HG03060 (cell line): ENCODE data around the gene BCL7A.
"Not testable (repeated sequence)": the region's sequence is repeated elsewhere in the genome, so short reads cannot be mapped to it uniquely, and the experiment has no call there.

ENCODE experiments used
- ATAC-seq: cut with Tn5 transposase; IDR thresholded peaks from one replicate; pipeline ENCODE4 v1.9.1; 2021; ENCODE audit warnings: low read depth, moderate number of reproducible peaks; ENCODE audit not compliant: unreplicated experiment

Gene BCL7A

DNA sequence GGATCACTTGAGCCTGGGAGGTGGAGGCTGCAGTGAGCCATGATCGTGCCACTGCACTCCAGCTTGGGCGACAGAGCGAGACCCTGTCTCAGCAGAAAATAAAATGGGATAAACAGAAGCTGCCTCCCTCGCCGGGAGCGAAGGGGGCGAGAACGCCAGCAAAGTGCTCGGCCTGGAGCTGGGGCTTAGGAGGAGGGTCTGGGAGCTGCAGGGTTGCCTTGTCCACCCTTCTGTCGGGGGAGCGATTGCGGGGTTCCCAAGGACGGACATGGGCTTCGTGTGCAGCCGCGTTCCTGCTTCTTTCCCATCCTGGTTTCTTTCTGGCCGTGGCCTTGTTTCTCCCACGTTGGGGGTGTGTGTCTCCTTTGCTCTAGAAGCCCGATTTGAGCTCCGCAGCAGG is 29.0 kb downstream of the BCL7A start:
- no peak for ATAC-seq

DNA sequence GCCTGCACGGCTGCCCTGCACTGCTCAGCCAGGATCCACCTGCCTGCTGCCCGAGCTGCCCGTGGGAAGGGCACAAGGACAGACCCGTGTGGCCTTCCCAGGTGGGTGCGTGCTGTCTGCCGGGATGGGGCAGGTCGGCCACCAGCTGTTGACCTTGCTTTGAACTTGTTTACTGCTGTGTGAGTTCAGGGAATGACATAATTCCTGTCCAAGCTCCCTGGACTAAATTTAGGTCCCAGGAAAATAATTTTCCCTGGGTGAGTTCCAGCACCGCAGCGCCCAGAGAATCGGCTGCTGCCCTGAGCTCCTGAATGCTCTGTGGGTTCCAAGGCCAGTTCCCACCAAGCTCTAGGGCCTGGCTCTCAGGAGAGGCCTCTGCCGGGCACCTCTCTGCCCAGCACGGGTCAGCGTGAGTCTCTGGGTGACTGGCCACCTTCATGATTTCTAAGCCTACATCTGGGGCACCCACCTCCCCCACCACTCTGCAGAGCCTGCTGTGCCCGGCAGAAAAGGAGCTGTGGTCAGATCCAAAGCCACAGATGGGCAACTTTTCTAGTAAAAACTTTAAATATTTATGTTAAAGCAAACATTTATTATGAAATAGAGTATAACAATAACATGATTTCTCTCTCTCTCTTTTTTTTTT is 29.7 kb downstream of the BCL7A start:
- no peak for ATAC-seq

DNA sequence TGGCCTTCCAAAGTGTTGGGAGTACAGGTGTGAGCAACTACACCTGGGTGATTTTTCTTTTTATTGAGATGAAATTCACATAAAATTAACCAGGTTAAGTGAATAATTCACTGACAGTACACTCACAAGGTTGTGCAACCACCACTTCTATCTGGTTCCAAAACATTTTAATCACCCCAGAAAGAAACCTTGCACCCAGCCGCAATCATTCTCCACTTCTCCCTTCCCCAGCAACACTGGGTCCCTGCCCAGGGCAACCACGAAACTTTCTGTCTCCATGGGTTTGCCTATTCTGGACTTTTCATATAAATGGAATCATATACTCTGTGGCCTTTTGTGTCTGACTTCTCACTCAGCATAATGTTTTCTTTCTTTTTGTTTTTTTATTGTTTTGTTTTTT is 30.6 kb downstream of the BCL7A start:
- ATAC-seq = no peak

DNA sequence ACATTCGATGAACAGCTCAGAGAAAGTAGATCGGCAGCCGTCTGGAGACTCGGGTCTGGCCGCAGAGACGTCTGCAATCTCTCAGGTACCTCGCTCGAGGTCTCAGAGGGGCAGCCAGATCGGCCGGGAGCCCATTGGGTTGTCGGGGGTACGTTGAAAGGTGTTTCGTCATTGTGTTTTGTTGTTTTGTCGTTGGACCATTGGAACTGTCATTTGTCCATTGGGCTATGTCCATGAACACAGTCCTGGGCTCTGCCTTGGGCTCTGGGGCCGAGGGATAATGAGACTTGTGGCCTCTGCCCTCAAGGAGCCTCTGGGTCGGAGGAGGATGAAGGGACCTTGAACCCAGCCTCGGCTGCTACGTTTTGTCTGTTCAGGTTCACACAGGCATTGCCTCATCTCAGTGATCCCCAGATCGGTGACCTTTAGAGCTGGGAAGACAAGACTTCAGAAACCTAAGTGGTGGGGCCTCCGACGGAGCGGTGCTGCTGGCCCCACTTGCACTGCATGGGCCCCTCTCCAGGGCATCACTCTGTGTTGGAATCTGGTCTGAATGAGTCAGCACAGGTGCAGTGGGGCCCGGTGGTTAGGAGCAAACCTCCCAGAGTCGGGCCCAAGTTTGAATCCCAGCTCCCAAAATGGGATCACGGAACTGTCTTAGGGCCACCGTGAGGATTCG is 33.3 kb downstream of the BCL7A start:
- no peak for ATAC-seq

DNA sequence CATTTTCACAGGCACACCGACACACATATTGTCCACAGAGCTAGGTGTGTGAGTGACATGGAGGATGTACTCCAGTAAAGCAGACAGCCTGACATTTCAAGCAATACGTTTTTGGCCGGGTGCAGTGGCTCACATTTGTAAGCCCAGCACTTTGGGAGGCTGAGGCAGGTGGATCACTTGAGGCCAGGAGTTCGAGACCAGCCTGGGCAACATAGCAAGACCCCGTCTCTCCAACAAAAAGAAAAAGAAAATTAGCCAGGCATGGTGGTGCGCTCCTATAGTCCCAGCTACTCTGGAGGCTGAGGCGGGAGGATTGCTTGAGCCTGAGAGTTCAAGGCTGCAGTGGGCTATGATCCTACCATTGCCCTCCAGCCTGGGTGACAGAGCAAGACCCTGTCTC is 34.7 kb downstream of the BCL7A start:
- not testable (repeated sequence) for ATAC-seq

DNA sequence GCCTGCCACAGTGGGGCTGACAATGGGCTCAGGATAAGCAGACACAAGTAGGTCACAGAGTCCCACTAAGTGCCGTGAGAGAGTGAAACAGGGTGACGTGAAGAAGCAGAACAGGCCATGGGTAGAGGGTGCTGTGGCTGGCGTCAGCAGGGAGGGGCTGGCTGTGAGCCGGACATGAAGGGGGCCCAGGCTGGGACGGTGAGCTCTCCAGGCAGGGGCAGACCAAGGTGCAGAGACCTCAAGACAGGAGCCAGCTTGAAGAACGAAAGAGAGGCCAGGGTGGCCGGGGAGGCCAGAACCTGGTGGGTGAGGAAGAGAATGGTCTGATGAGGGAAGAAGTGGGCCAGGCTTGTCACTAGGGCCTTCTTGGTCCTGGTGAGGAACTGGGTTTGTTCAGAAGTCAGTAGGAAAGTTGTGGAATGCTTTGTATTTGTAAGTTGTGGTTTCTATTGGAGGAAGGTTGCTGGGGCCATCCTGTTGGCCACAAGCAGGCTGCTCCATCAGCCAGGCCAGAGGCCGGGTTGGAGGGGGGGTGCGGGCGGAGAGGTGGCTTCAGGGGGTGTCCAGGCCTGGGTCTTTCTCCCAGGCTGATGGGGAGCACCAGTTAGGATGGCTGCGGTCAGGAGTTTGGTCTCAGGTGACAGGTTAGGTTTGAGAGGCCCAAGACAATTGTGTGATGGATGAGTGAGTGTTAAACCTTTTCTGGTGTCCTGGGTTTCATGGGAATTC is 35.5 kb downstream of the BCL7A start:
- ATAC-seq = no peak

DNA sequence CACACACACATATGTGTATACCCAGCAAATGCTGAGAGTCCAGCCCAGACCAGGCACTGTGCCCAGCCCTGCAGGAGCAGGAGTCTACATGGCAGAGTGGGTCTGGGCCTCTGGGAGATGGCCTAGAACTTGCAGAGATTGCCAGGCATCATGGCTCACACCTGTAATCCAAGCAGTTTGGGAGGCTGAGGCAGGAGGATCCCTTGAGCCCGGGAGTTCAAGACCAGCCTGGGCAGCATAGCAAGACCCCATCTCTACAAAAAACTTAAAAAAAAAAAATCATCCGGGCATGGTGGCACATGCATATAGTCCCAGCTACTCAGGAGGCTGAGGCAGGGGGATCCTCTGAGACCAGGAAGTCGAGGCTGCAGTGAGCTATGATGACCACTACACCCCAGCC is 36.1 kb downstream of the BCL7A start:
- ATAC-seq = no peak

DNA sequence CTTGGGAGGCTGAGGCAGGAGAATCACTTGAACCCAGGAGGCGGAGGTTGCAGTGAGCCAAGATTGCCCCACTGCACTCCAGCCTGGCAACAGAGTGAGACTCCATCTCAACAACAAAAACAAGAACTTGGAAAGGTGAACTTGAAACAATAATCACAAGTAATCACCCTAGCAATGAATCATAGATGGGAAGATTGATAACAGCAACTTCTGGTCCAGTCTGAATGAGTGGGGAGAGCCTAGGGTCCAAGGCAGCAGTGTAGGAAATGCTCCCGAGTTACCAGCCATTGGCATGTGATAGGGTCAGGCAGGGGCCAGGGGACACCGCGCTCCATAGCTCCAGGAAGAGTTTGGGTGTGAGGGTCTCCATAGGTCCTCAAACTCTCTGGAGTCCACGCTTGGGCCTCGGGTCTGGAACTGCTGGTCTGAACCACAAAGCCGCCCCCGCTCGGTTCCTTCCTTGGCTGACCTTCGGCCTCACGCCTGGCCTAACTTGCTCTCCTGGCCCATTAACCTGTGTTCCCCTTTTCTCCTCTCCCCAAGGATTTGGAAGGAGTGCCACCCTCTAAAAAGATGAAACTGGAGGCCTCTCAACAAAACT is 37.0 kb downstream of the BCL7A start:
- ATAC-seq = no peak

DNA sequence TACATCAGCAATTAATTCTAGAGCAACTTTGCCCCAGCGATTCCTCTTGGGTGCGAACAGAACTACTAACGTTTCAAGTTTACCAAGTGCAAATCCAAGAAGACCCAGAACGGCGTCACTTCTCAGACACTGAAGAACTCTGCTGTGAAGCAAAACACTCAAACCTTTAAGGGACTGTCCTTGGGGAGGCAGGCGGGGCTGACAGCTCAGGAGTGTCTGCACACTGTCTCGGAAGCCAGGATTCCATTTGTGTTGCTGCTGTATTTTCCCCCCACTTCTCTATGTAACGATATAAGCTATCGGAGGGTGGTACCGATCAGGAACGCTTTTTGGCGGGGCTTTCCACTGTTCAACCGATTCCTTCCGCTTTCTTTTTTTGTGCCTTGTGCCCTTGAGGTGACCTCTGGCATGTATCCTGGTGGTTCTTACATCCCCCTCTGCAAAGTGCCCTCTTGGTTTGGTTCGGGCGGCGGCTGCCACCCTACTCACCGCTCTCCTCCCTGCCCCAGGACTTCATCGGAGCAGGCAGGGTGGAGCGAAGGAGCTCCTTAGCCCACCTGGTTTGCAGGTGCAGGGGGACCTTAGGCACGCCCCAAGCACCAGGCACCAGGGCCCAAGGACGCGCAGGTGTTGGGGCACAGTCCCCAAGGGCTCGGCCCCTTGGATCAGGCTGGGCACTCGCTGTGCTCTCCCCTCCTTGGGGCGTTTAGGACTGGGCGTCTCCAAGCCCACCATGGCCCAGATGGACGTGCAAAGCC is 37.7 kb downstream of the BCL7A start:
- ATAC-seq = no peak

DNA sequence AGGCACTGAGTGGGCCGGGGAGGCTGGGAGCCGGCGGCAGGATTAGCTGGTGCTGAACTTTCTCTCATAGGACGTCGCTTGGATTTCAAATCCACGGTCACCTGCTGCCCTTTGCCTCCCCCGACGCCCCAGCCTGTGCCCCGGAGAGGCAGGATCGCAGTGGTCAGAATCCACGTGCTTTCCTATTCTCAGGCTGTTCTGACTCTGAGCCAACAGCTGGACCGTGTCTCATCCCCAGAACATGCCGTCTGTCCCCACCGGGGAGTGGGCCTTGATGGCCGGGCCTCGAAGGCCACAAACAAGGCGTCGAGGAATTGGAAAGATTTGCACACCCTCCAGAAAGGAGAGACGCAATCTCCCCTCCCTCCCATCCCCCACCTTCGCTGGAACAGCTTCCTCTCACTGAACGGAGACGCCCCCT is 38.4 kb downstream of the BCL7A start:
- ATAC-seq = no peak

DNA sequence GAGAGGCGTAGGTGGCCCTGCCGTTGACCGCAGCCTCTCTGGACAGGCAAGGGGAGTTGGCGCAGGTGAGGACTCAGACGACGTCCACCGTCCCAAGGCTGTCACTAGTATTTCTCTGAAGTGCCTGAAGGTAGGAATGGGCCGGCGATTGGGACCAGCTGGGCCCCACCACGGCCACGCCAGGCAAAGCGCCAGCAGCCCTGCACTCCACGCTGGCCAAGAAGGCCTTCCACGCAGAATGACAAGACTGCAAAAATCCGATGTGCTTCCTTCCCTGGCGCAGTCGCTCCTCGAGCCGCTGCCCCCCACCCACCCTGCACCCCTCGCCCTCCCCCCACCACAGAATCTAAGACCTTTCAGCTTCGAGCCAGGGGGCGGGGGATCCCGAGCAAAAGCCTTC is 39.6 kb downstream of the BCL7A start:
- ATAC-seq = no peak

DNA sequence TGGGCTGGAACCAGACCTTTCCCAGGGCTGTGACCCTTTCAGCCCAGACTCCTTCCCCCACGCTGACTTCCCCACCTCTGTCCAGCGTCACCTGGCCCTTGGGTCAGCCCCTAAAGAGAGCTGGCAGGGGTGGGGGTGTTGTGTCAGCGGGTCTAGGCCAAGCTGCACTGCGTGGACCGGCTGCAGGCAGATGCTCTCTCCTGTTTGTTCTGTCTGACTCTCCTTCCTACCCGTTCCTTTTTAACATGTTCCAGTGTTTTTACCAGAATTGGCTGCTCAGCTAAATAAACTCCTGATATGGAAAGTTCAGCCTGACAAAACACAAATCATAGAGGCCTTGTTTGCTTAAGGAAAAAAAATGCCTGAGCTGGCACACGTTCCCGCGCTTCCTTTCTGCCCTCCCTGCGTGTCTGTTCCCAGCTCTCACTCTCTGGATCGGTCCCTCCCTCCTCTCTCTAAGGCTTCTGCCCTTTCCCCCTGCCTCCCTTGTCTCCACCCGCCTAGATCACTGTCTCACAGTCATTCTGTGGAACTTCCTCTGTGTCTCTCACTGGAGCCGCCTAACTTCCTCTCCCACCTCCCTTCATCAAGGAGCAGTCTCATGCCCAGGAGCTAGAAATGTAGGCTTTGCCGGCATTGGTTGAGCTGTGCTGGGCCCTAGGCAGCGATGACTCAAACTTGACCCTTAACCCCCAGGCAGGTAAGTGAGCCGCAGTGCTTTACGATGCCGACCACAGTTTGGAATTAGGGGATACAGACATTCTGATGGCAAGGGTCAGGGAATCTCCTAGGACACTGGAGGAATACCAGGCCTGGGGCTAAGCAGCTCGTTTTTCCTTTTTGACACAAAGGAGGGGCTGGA is 41.4 kb downstream of the BCL7A start:
- ATAC-seq = no peak

DNA sequence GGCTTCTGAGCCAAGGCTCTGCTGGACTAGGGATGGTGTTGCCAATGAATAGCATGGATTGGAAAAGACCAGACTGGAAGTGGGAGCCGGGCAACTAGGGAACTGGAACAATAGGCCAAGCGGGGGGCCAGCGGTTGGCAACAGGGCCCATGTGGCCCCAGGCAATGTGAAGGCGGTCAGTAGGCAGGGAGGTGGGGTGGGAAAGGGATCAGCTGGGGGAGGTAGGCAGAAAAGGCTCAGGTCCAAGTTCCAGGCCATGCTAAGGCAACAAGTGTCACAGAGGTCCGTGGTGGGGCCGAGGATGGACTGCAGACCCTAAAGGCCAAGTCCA is 42.0 kb downstream of the BCL7A start:
- ATAC-seq = no peak

DNA sequence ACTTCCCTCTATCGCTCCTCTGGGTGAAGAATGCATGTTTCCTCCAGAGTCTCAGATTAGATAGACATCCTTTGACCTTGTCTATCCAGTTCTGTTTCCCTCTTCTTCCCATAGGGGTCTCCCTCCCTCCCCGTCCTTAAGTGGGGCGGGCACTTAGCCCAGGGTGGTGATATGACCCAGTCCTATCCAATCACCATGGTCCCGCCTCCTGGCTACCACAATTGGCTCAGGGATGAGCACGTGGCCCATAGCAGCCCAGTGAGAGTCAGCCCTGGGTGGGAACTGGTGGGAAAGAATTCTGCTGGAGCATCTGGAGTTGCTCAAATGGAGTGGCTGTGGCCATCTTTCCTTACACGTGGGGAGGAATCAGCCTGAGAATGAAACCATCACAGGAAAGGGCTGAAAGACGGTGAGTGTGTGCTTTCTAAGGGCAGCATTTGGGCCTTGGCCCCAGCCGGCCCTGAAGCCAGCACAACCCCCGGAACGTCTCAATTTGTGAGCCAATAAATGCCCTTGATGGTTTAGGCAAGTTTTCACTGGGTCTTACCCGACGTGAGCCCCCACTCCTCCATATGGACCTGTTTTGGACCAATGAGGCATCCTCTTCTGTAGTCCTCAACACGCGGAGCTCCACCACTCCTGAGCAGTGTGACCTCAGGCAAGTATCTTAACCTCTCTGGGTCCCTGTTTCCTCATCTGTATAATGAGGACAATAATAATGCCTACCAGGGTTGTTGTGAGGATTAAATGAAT is 42.5 kb downstream of the BCL7A start:
- no peak for ATAC-seq

DNA sequence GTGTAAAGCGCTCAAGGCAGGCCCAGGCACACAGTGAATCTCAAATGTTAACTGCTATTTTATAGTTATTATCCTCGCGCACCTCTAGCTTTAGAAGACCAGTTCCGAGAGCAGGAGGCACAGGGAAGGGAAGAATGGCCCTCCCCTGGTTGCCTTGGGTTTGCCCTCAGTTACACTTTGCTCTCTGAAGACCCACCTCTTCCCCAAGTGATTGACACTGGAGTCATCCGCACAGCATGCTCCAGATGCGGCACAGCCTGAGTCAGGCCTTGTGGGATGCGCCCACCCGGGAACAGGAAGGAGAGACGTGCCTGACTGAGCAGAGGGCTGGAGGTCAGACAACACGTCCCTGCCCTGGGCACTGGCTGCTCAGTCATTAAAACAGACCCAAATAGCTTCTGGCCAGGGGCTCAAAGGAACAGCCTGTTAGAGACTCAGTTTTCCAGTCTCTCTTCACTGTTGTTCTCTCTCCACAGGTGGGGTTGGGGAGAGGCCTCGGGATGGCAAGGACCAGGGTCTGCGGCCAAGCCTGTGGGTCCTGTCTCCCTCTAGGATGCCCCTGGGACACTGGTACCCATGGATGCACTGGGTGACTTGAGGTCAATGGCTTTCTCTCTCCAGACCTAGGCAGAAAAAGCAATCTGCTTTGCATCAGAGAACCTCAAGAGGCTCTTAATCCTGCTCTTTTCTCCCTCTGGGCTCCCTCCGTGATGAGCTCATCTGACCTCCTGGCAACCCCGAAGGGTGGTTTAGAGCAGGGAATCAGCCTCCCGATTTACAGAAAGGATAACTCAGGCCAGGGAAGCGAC is 43.3 kb downstream of the BCL7A start:
- no peak for ATAC-seq

DNA sequence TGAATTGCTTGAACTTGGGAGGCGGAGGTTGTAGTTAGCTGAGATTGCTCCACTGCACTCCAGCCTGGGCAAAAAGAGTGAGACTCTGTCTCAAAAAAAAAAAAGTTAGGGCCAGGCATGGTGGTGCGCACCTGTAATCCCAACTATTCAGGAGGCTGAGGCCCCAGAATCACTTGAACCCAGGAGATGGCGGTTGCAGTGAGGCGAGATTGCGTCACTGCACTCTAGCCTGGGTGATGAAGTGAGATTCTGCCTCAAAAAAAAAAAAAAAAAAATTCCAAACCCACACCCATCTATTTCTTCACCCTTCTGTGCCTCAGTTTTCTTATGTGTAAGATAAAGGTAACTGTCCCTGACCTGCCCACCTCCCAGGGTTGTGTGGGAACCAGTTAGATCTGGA is 45.9 kb downstream of the BCL7A start:
- ATAC-seq = no peak

DNA sequence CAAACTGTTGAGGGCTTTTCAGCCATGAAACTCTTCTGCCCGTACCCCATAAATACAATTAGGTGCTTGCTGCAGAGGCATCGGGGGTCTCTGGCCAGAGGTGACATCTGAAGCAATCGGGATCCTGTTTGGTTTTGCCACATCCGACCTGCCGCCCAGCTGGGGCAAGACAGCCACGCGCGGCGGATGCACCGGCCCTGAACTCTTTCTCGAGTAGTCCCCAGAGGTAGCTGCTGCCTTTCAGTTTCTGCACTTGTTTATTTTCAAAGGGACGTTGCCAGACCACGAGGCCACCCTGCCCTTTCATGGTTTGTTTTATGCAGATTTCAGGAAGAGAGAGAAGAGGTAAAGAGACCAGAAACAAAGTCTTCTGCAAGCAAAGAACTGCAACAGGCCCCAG is 46.3 kb downstream of the BCL7A start:
- no peak for ATAC-seq
